ENCODE results near the gene IQCK. TPM values are rescaled to one million over a fixed set of nuclear protein-coding genes. Genes with fewer than 3 reads are reported as not detected.

The IQCK gene
- total and polyA plus RNA-seq, 2 donors (not counting 3 experiments of a cell fraction or from before 2014, with no cell fraction given) = 17.2 to 18.1 TPM

GRCh38 chr16:19861811-19862327 lies 143.8 kb downstream of the IQCK start:
- BruUV-seq (replicated peaks) = no TSS peak
- Histone ChIP-seq H3K27me3 (ENCODE audit: control insufficient read depth in 2 of 2, insufficient read depth in 2 of 2, low read length in 2 of 2) (no peaks in the 10 kb centered on the region), H3K36me3 (ENCODE audit: control insufficient read depth in 2 of 2, extremely low read depth in 1 of 2, insufficient read depth in 2 of 2, low read length in 2 of 2) (peaks cover 0 to 4% of the 10 kb centered on the region in 2 experiments), H2AFZ (ENCODE audit: low read depth, low read length) (no peak overlapping the region), H3K9me3 (replicated peaks; ENCODE audit: control insufficient read depth, insufficient read depth, low read length) (no peaks in the 10 kb centered on the region), H3K27ac (ENCODE audit: insufficient read depth, low read depth, low read length) (no peak overlapping the region), H3K9me1 (replicated peaks; ENCODE audit: control insufficient read depth, extremely low read depth, insufficient read depth, low read length) (no peaks in the 10 kb centered on the region), H3K4me2 (ENCODE audit: insufficient read depth, low read length) (no peak overlapping the region), H3K4me1 (ENCODE audit: control insufficient read depth, extremely low read depth, insufficient read depth, low read length) (no peaks in the 10 kb centered on the region), H3K9ac (replicated peaks; ENCODE audit: extremely low read depth, insufficient read depth, low read length) (no peak overlapping the region), H3K79me2 (ENCODE audit: control insufficient read depth, insufficient read depth, low read length) (no peaks in the 10 kb centered on the region), H4K20me1 (replicated peaks; ENCODE audit: control insufficient read depth, extremely low read depth, insufficient read depth, low read length) (no peaks in the 10 kb centered on the region), H3K4me3 (replicated peaks in 1 of 3; ENCODE audit: insufficient read depth in 1 of 3, low read depth in 1 of 3, low read length in 3 of 3) (no peak overlapping the region)
- DNase-seq (ENCODE audit: low read depth, low spot score) (no peak), FAIRE-seq (no peak)
- ChIA-PET CTCF (interaction anchor here (1.1 kb wide), 1 partner anchor 25 kb away, joined by 3 read pairs; no protein-coding TSS in a partner anchor), POLR2A (no interaction called here)
- dilution Hi-C loops (cut with MboI; ENCODE audit: extremely low pct_ligation_motif_present, low sequenced_read_pairs) = no loop called here
- intact Hi-C loops (cut with micrococcal nuclease) = no loop called here
- no peak for TF ChIP-seq MYC (IDR thresholded peaks at IDR 0.05; ENCODE audit: low read depth, low read length)
- TF ChIP-seq MAX (IDR thresholded peaks at IDR 0.05; ENCODE audit: insufficient read depth, insufficient read length) = no peak
- no peak for TF ChIP-seq FOS (IDR thresholded peaks at IDR 0.05; ENCODE audit: borderline replicate concordance, insufficient read depth, low read length)
- TF ChIP-seq POLR2AphosphoS5 (IDR thresholded peaks at IDR 0.05; ENCODE audit: insufficient read depth, low read depth, low read length) = no peak
- no peak for TF ChIP-seq CTCF (IDR thresholded peaks at IDR 0.05; ENCODE audit: extremely low read depth in 1 of 2, insufficient read depth in 1 of 2, low read depth in 1 of 2, low read length in 2 of 2)
- TF ChIP-seq JUN (IDR thresholded peaks at IDR 0.05; ENCODE audit: borderline replicate concordance, insufficient read depth, insufficient read length, low read depth) = no peak
- no peak for TF ChIP-seq EZH2 (IDR thresholded peaks at IDR 0.05; ENCODE audit: borderline replicate concordance, low read depth, low read length, severe bottlenecking)
- no peak for TF ChIP-seq GATA2 (IDR thresholded peaks at IDR 0.05; ENCODE audit: insufficient read depth, insufficient read length, low read depth, low read length)
- TF ChIP-seq POLR2A (IDR thresholded peaks at IDR 0.05; ENCODE audit: low read depth, low read length) = no peak

All from endothelial cell of umbilical vein (primary cell).